ENCODE results near the gene WIPF2. TPM values are rescaled to one million over a fixed set of nuclear protein-coding genes. Genes with fewer than 3 reads are reported as not detected.

Gene WIPF2
- total and polyA plus RNA-seq, 2 donors (not counting 3 experiments of a cell fraction or from before 2014, with no cell fraction given): 8.4 to 30.4 TPM

- dilution Hi-C loops (cut with MboI; ENCODE audit: extremely low pct_ligation_motif_present, low sequenced_read_pairs) (no loop called here), intact Hi-C loops (cut with micrococcal nuclease) (no loop called here)
- no peaks in the 10 kb centered on the region for H3K27me3 ChIP-seq (ENCODE audit: control insufficient read depth in 2 of 2, insufficient read depth in 2 of 2, low read length in 2 of 2)
- DNase-seq (ENCODE audit: low read depth, low spot score) (no peak), FAIRE-seq (no peak)
- no peaks in the 10 kb centered on the region for H3K9me3 ChIP-seq (replicated peaks; ENCODE audit: control insufficient read depth, insufficient read depth, low read length)
- H3K4me2 ChIP-seq (ENCODE audit: insufficient read depth, low read length): no peak overlapping the region
- H3K4me3 ChIP-seq (replicated peaks in 1 of 3; ENCODE audit: insufficient read depth in 1 of 3, low read depth in 1 of 3, low read length in 3 of 3): no peak overlapping the region
- H3K4me1 ChIP-seq (ENCODE audit: control insufficient read depth, extremely low read depth, insufficient read depth, low read length): peaks cover 67% of the 10 kb centered on the region
- H3K36me3 ChIP-seq (ENCODE audit: control insufficient read depth in 2 of 2, extremely low read depth in 1 of 2, insufficient read depth in 2 of 2, low read length in 2 of 2): no peaks in the 10 kb centered on the region
- H4K20me1 ChIP-seq (replicated peaks; ENCODE audit: control insufficient read depth, extremely low read depth, insufficient read depth, low read length): no peaks in the 10 kb centered on the region
- TF ChIP-seq CTCF (IDR thresholded peaks at IDR 0.05; ENCODE audit: extremely low read depth in 1 of 2, insufficient read depth in 1 of 2, low read depth in 1 of 2, low read length in 2 of 2) (no peak), MAX (IDR thresholded peaks at IDR 0.05; ENCODE audit: insufficient read depth, insufficient read length) (no peak), EZH2 (IDR thresholded peaks at IDR 0.05; ENCODE audit: borderline replicate concordance, low read depth, low read length, severe bottlenecking) (no peak), MYC (IDR thresholded peaks at IDR 0.05; ENCODE audit: low read depth, low read length) (no peak), POLR2A (IDR thresholded peaks at IDR 0.05; ENCODE audit: low read depth, low read length) (no peak), FOS (IDR thresholded peaks at IDR 0.05; ENCODE audit: borderline replicate concordance, insufficient read depth, low read length) (no peak), POLR2AphosphoS5 (IDR thresholded peaks at IDR 0.05; ENCODE audit: insufficient read depth, low read depth, low read length) (no peak), GATA2 (IDR thresholded peaks at IDR 0.05; ENCODE audit: insufficient read depth, insufficient read length, low read depth, low read length) (no peak), JUN (IDR thresholded peaks at IDR 0.05; ENCODE audit: borderline replicate concordance, insufficient read depth, insufficient read length, low read depth) (no peak)
- no peak overlapping the region for H2AFZ ChIP-seq (ENCODE audit: low read depth, low read length)
- POLR2A ChIA-PET: no interaction called here
- CTCF ChIA-PET: interaction anchor here (1.0 to 15.6 kb wide), 8 partner anchors 9 to 221 kb away, joined by 3 to 530 read pairs (median 4); partner anchors contain the start of gene GJD3
- no peak overlapping the region for H3K27ac ChIP-seq (ENCODE audit: insufficient read depth, low read depth, low read length)
- H3K9ac ChIP-seq (replicated peaks; ENCODE audit: extremely low read depth, insufficient read depth, low read length): no peak overlapping the region
- H3K79me2 ChIP-seq (ENCODE audit: control insufficient read depth, insufficient read depth, low read length): no peaks in the 10 kb centered on the region
- no peaks in the 10 kb centered on the region for H3K9me1 ChIP-seq (replicated peaks; ENCODE audit: control insufficient read depth, extremely low read depth, insufficient read depth, low read length)
- no TSS peak for BruUV-seq (replicated peaks)
Observed at GRCh38 chr17:40312131-40312731, 93.1 kb downstream of the WIPF2 start.

Measured in endothelial cell of umbilical vein (primary cell).